ENCODE data around the gene PREX1.

DNA sequence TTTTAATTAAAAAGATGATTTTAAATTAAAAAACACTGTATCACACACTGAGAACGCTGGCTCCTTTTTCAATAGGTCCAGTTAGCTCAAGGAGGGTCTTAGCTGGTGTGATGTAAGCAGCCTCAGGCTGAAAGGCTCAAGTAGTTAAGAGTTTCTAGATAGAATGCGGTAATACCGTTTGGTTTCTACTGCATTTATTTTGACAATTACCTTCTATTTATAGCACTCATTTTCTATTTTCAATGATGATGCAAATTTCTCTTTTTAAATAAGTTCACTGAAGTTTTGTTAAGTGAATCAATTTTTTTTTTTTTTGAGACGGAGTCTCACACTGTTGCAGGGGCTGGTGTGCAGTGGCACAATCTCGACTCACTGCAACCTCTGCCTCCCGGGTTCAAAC, 87.1 kb downstream of the PREX1 start:
- TF ChIP-seq, protein P1, sequence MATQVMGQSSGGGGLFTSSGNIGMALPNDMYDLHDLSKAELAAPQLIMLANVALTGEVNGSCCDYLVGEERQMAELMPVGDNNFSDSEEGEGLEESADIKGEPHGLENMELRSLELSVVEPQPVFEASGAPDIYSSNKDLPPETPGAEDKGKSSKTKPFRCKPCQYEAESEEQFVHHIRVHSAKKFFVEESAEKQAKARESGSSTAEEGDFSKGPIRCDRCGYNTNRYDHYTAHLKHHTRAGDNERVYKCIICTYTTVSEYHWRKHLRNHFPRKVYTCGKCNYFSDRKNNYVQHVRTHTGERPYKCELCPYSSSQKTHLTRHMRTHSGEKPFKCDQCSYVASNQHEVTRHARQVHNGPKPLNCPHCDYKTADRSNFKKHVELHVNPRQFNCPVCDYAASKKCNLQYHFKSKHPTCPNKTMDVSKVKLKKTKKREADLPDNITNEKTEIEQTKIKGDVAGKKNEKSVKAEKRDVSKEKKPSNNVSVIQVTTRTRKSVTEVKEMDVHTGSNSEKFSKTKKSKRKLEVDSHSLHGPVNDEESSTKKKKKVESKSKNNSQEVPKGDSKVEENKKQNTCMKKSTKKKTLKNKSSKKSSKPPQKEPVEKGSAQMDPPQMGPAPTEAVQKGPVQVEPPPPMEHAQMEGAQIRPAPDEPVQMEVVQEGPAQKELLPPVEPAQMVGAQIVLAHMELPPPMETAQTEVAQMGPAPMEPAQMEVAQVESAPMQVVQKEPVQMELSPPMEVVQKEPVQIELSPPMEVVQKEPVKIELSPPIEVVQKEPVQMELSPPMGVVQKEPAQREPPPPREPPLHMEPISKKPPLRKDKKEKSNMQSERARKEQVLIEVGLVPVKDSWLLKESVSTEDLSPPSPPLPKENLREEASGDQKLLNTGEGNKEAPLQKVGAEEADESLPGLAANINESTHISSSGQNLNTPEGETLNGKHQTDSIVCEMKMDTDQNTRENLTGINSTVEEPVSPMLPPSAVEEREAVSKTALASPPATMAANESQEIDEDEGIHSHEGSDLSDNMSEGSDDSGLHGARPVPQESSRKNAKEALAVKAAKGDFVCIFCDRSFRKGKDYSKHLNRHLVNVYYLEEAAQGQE (IDR thresholded peaks at IDR 0.05; ENCODE audit: insufficient replicate concordance, low read depth): no peak
- no peak for TF ChIP-seq GABPA (IDR thresholded peaks at IDR 0.05; ENCODE audit: low read depth)
- TF ChIP-seq, protein P2, sequence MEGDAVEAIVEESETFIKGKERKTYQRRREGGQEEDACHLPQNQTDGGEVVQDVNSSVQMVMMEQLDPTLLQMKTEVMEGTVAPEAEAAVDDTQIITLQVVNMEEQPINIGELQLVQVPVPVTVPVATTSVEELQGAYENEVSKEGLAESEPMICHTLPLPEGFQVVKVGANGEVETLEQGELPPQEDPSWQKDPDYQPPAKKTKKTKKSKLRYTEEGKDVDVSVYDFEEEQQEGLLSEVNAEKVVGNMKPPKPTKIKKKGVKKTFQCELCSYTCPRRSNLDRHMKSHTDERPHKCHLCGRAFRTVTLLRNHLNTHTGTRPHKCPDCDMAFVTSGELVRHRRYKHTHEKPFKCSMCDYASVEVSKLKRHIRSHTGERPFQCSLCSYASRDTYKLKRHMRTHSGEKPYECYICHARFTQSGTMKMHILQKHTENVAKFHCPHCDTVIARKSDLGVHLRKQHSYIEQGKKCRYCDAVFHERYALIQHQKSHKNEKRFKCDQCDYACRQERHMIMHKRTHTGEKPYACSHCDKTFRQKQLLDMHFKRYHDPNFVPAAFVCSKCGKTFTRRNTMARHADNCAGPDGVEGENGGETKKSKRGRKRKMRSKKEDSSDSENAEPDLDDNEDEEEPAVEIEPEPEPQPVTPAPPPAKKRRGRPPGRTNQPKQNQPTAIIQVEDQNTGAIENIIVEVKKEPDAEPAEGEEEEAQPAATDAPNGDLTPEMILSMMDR (IDR thresholded peaks at IDR 0.05; ENCODE audit: insufficient read depth, low read length): no peak

All from HL-60 (cell line).